Measurements from ENCODE around the gene RFC4.

The RFC4 gene

GRCh38 chr3:186751480-186751879, 54.8 kb downstream of the RFC4 start:
- in situ Hi-C loops (cut with MboI; ENCODE audit: low sequenced_read_pairs), result no loop called here

- in situ Hi-C loops (cut with MboI; ENCODE audit: low sequenced_read_pairs), result no loop called here
These were observed 56.0 kb downstream of the RFC4 start for GRCh38 chr3:186750316-186750715.

GRCh38 chr3:186746008-186746407, 60.3 kb downstream of the RFC4 start:
- in situ Hi-C loops (cut with MboI; ENCODE audit: low sequenced_read_pairs), result no loop called here

GRCh38 chr3:186743666-186744065, 62.6 kb downstream of the RFC4 start:
- in situ Hi-C loops (cut with MboI; ENCODE audit: low sequenced_read_pairs), result no loop called here

GRCh38 chr3:186742618-186743380, 63.5 kb downstream of the RFC4 start:
- in situ Hi-C loops (cut with MboI; ENCODE audit: low sequenced_read_pairs), result no loop called here

All from hTERT RPE-1 (cell line).